ENCODE data around the gene EML1.

The EML1 gene

GRCh38 chr14:99875421-99875820 is 82.2 kb downstream of the EML1 start:
- DNase-seq, result no peak

- no peak for DNase-seq
Measured at GRCh38 chr14:99875836-99876235, 82.6 kb downstream of the EML1 start.

- DNase-seq, result no peak
Measured at GRCh38 chr14:99876406-99876805, 83.2 kb downstream of the EML1 start.

GRCh38 chr14:99878563-99878962 is 85.3 kb downstream of the EML1 start:
- no peak for DNase-seq

DNA sequence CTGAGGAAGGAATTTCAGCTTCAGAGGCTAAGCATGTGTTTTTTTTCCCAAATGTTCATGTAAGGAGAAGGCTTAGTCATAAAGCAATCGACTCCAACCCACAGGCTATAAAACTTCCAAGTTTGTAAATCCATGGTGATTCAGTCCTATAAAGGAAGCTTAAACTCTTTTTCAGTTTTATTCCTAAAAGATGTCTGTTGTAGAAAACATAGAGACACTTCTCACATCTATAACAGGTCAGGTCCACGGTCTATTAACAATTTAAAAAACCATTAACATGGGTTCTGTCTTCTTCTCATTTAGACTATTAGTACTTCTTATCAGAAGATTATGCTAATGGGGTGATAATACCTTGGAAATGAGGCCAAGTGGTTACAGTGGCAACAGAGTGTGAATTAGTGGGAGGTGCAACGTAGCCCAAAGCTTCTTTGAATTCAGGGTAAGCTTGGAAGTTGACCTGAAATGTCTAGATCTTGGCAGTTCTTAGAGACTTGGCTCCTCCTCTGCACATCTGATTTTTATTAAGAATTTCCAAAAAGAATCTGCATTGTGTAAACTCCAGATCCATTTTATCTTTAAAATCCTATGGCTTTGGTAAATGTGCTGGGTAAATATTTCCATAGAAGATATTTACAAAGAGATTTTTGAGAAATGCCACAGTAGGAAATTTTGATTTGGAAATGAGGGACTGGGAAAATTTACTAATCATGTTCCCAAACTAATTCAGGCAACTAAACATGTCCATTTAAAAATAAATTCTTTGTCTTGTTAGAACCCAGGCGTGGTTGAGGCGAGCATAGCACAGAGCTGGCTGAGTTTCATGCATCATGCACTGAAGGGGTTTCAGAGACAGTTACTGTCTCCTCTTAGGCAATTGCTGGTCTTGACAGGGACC is 86.4 kb downstream of the EML1 start:
- no peak for DNase-seq

DNA sequence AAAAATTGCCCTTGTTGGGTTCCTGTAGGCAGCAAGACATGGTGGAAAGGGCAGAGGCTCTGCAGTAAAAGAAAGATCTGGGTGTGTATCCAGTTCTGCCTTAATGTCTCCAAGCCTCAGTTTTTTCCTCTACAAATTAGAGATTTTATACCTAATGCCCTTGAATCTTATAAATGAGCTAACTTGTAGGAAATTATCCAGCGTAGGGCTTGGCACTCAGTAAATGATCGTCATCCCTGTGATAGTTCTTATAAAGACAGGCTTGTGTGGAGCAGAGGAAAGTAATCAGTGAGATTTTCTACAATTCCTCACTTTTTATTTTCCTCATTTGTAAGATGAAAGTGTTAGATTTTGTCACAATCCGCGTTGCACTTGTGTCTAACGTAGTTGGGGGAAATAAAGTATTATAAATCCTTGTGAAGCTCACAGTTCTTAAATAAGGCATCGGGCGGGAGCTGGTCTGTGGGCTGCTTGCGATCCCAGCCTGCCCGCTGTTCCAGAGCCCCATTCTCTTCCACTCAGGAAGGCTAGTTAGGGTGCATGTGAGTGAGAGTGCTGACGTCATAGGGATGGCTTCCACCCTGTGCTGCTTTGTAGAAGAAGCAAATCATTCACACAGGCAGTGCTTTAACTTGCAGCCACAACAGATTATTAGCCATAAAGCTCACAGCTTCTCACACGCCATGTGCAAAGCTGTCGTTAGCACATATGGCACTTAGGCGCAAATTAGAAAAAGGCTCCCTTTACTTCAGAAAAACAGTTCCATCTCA is 87.6 kb downstream of the EML1 start:
- no peak for DNase-seq

- no peak for DNase-seq
Measured at GRCh38 chr14:99883866-99884650, 90.8 kb downstream of the EML1 start.

DNA sequence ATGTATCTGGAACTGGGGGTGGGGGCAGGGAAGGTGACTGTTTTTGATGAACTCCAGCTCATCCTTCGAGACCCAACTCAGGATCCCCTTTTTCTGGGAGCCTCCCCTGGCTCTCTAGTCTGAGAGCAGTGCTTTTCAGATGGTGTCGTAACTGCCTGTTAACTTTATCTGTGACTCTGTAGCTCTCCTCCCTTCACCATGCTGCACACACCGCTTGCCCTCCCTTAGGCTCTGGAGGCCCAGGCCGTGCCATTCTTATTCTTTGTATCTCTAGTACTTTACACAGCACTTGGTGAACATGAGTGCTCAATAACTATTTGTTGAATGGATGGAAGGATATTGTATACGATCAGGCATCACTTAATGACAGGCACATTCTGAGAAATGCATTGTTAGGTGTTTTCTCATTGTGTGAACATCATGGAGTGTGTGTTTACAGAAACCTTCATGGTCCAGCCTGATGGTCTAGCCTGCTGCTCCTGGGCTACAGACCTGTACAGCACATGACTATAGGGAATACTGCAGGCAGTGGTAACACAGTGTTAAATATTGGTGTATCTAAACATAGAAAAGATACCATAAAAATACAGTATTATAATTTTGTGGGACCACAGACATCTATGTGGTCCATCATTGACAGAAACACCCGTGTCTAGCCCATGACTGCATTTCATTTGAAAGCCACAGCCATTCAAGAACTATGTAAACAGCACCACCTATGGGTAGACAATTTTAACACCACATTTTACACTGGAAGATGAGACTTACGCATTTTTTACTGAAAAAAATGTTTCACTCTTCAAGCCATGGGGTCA is 91.8 kb downstream of the EML1 start:
- no peak for DNase-seq

- DNase-seq, result no peak
Measured at GRCh38 chr14:99885649-99885958, 92.4 kb downstream of the EML1 start.

- no peak for DNase-seq
Measured at GRCh38 chr14:99887407-99887806, 94.2 kb downstream of the EML1 start.

- DNase-seq, result no peak
Measured at GRCh38 chr14:99888149-99888548, 94.9 kb downstream of the EML1 start.

DNA sequence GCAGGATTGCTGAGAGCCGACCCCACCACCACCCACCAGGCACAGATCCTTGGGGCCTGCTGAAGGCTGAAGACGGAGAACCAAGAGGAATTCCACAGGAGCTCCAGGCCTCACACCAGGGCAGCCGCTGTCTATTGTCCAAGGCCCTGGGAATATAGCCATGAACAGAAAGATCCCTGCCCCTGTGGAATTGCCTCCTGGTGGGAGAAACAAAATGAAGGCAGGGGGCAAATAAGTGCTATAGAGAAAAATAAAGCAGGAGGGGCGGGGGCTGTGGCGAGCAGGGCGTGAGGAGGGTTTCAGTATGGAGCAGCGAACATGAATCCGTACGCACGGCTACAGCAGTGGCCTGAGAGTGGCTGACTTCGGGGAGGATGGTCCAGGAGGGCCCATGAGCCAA is 96.1 kb downstream of the EML1 start:
- no peak for DNase-seq

GRCh38 chr14:99891266-99891665 is 98.1 kb downstream of the EML1 start:
- no peak for DNase-seq

- no peak for DNase-seq
Measured at GRCh38 chr14:99891900-99892299, 98.7 kb downstream of the EML1 start.

DNA sequence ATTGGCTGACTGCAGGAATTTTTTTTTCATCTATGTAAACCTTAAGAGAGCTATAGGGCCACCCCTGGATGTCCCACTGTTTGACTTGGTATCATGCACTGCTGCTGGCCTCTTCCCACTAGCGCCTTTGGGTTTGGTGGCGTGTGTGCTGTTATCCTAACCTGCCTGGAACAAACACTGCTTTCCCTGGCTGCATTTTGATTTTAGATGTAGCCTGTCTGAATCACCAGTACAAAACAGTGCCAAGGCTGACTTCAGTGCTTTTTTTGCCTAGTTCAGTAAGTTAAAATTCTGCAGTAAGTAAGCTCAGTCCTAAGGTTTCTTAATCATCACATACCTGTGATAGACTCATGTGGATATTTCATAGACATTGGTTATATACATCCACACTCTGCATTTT is 99.2 kb downstream of the EML1 start:
- no peak for DNase-seq

DNA sequence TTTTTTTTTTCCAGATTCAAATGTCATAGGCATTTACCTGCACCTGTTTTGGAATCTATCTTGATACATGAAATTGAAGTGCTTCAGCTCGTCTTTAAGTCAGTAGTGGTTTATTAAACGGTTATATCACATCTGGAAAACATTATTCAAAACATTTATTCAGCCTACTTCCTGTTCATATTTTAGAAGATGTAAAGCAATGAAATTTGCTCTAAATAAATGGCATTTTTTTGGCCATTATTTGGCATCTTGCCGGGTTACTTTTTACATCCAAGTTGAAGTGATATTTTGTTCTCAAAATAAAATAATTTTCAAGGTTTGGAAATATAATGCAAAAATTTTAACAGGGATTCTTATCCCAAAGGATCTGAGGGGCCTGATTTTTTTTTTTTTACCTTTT is 103.1 kb downstream of the EML1 start:
- DNase-seq, result no peak

- no peak for DNase-seq
Measured at GRCh38 chr14:99899578-99900178, 106.5 kb downstream of the EML1 start.

DNA sequence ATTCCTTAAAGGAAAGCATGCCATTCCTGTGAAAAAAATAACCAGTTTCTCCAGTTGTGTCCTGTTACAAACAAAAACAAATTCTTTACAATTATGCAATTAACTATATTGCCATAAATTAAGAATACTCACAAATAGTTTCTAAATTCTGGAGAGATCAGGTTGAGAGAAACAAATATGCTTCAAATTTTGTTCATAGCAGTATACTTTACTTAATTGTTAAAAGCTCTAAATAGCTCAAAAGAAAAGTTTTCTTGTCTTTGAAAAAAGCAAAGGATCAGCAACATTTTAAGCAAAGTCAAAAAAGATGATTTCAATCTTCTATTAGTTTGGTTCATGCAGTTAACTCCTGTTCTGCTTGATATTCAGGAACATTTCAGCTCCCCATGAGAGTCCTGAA is 109.7 kb downstream of the EML1 start:
- no peak for DNase-seq

GRCh38 chr14:99904506-99904905 is 111.3 kb downstream of the EML1 start:
- no peak for DNase-seq

DNA sequence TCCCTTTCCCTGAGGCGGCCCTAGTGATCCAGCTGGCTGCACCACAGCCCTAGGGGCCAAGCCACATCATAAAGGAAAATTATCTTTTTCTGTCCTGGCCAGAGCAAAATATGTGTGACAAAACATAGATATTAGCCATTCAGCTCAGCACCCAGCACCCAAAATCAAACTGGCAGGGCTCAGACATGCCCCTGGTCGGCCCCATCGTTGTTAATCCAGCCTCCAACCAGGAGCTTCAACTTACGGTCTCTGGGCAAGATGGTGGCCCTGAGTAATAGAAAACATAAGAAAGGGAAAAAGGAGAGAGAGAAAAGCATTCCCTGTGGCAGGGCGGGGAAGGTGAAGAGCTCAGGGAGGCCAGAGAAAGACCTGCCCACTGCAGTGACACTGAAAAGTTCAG is 111.9 kb downstream of the EML1 start:
- DNase-seq, result no peak

DNA sequence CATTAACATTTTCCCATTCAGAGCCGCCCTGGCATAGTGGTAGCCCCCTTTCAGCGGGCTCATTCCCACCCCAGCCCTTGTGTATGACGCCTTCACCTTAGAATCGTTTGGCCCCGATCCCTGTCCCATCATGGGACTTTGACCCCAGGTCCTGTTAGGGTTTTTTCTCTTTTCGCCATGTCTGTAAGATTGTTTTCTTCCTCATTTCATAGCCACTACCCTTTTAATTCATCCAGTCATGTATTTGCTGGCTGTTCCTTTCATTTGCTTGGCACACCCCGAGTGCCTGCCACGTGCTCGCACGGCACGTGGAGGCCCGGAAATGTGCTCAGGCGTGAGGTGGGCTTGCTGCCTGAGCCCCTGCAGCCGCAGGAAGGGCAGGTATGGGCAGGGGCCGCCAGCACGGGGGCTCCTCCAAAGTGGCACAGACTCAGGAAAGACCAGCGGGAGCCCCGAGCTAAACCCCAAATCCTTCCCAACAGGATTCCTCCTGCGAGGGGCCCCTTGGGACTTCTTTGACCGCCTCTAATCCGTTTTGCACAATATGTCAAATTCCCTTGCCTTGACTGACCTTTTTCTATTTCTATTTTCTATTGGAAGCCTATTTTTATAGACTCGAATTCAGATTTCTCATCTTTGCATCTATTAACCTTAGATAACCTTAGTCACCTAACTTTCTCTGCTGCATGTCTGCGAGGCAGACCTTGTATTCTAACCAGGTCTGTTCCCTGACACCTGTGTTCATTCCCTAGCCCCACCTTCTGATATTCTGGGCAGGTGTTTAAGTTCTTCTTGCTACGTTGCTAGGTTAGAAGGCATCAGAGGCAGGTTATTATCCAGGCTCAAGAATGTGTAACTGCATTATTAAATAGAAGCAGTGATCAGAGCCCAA is 114.8 kb downstream of the EML1 start:
- no peak for DNase-seq

Data from islet precursor cell (in vitro differentiated cells).